B cell (primary cell): Measurements from ENCODE around the gene NIPAL4. TPM values are rescaled to one million over a fixed set of nuclear protein-coding genes. Genes with fewer than 3 reads are reported as not detected.

Experiments
- ATAC-seq: fragments of 200-7000 bp; cut with Tn5 transposase; one replicate; pipeline ENCODE4 v1.10.0; 2021; ENCODE audit warnings: low read depth, mild to moderate bottlenecking, moderate number of reproducible peaks, moderate library complexity
- CTCF ChIA-PET: fragments of 350-600 bp; sonication (Branson Sonifier 250); formaldehyde crosslinking; loops from one replicate; lab custom pipeline; 2021; ENCODE audit warnings: antibody characterized with exemption, inconsistent platforms; lab: Charles Lee
- POLR2A ChIA-PET: fragments of 350-600 bp; sonication (Branson Sonifier 250); formaldehyde crosslinking; loops from one replicate; lab custom pipeline; 2021; ENCODE audit warnings: antibody characterized with exemption; lab: Charles Lee
- DNase-seq: peaks from one replicate; pipeline ENCODE4 v3.0.0; 2013
- H2AFZ ChIP-seq: 2 replicates; pipeline ENCODE4 v1.6.1; 2012; ENCODE audit warnings: mild to moderate bottlenecking, low read depth, low read length; ENCODE audit not compliant: insufficient read depth, poor library complexity, severe bottlenecking
- H3K27ac ChIP-seq, 2 donors: 1 replicate in 1 of 2; 2 replicates in 1 of 2; pipeline ENCODE4 v1.5.1; 2012 to 2013; ENCODE audit warnings: low read length in 2 of 2, mild to moderate bottlenecking in 2 of 2, moderate library complexity in 1 of 2
- H3K27me3 ChIP-seq, 4 experiments: fragments of 200-600 bp in 1 of 4; sonication (generic) in 1 of 4; replicated peaks in 1 of 4; 1 replicate in 2 of 4; 2 replicates in 2 of 4; pipeline versions ENCODE4 v1.6.1 to v1.7.0; 2013 to 2016; ENCODE audit warnings: low read length in 3 of 4, mild to moderate bottlenecking in 2 of 4, mixed read lengths in 1 of 4, moderate library complexity in 1 of 4; ENCODE audit not compliant: insufficient read depth in 4 of 4, control insufficient read depth in 3 of 4; ENCODE audit errors: control extremely low read depth in 1 of 4
- H3K36me3 ChIP-seq, 2 experiments: replicated peaks in 1 of 2; 1 replicate in 1 of 2; 2 replicates in 1 of 2; pipeline versions ENCODE4 v1.6.1 to v1.7.1; 2013; ENCODE audit warnings: low read length in 1 of 2; ENCODE audit not compliant: insufficient read depth in 2 of 2, control insufficient read depth in 1 of 2; ENCODE audit errors: control extremely low read depth in 1 of 2, extremely low read depth in 1 of 2
- H3K4me1 ChIP-seq, 2 donors: fragments of 200-600 bp in 1 of 2; sonication (generic) in 1 of 2; 1 replicate in 1 of 2; 2 replicates in 1 of 2; pipeline versions ENCODE4 v1.5.1 to v1.6.1; 2013 to 2017; ENCODE audit warnings: low read length in 2 of 2; ENCODE audit not compliant: control insufficient read depth in 2 of 2, insufficient read depth in 2 of 2
- H3K4me2 ChIP-seq: replicated peaks from 2 replicates; pipeline ENCODE3; 2012; ENCODE audit warnings: mild to moderate bottlenecking, low read depth, low read length; ENCODE audit not compliant: poor library complexity, severe bottlenecking
- H3K4me3 ChIP-seq, 5 experiments: fragments of 200-600 bp in 1 of 5; sonication (generic) in 1 of 5; 1 replicate in 3 of 5; 2 replicates in 2 of 5; pipeline versions ENCODE4 v1.5.1 to v1.7.0; 2011 to 2016; ENCODE audit warnings: low read length in 4 of 5, mild to moderate bottlenecking in 4 of 5, low read depth in 2 of 5, control low read depth in 1 of 5, moderate library complexity in 1 of 5; ENCODE audit not compliant: insufficient read depth in 1 of 5; ENCODE audit errors: control extremely low read depth in 1 of 5, extremely low read depth in 1 of 5
- H3K79me2 ChIP-seq: fragments of 200-600 bp; sonication (generic); one replicate; pipeline ENCODE4 v1.6.0; 2016; ENCODE audit warnings: low read length; ENCODE audit not compliant: control insufficient read depth, insufficient read depth
- H3K9ac ChIP-seq: fragments of 200-600 bp; sonication (generic); 2 replicates; pipeline ENCODE4 v1.6.1; 2017; ENCODE audit warnings: mild to moderate bottlenecking, low read length, moderate library complexity
- H3K9me3 ChIP-seq, 3 donors: one replicate each; pipeline versions ENCODE4 v1.6.1 to v1.7.1; 2013; ENCODE audit warnings: low read length in 2 of 3; ENCODE audit not compliant: control insufficient read depth in 2 of 3, insufficient read depth in 1 of 3; ENCODE audit errors: control extremely low read depth in 1 of 3
- H4K20me1 ChIP-seq: 2 replicates; pipeline ENCODE4 v1.6.0; 2012; ENCODE audit warnings: mild to moderate bottlenecking, low read length; ENCODE audit not compliant: insufficient read depth, control insufficient read depth, poor library complexity, severe bottlenecking
- H3K27ac Mint-ChIP-seq: one replicate; pipeline ENCODE4 v1.8.0; 2021; ENCODE audit warnings: mixed read lengths
- H3K27me3 Mint-ChIP-seq: one replicate; pipeline ENCODE4 v1.8.0; 2021; ENCODE audit warnings: mixed read lengths
- H3K4me1 Mint-ChIP-seq: one replicate; pipeline ENCODE4 v1.8.0; 2021; ENCODE audit warnings: mixed read lengths
- H3K4me3 Mint-ChIP-seq: one replicate; pipeline ENCODE4 v1.8.0; 2021; ENCODE audit warnings: mixed read lengths
- H3K9me3 Mint-ChIP-seq: one replicate; pipeline ENCODE4 v1.8.0; 2022; ENCODE audit warnings: mixed read lengths; ENCODE audit not compliant: insufficient read depth
- CTCF ChIP-seq: fragments of 200-600 bp; IDR thresholded peaks from one replicate; pipeline ENCODE4 v1.8.0; 2022; ENCODE audit warnings: antibody characterized with exemption, mild to moderate bottlenecking
- EZH2 ChIP-seq: IDR thresholded peaks from 2 replicates; pipeline ENCODE4 v1.6.1; 2012; ENCODE audit warnings: borderline replicate concordance, low read depth, mild to moderate bottlenecking, moderate library complexity, low read length; ENCODE audit not compliant: insufficient read depth, poor library complexity, severe bottlenecking
- WGBS: methylation state at CpG from one replicate; pipeline ENCODE4 v1.1.5; 2013; ENCODE audit warnings: missing lambda C conversion rate; ENCODE audit not compliant: insufficient coverage; 5-methylcytosine and 5-hydroxymethylcytosine counted together
- intact Hi-C: fragments of 100-400 bp; cut with micrococcal nuclease; formaldehyde crosslinking; loops from one replicate; pipeline ENCODE4 v1.10.0; 2022
- polyA plus RNA-seq: library from polyadenylated mRNA; depleted of rRNA; stranded (reverse); fragments of >200 nt; gene quantifications from 2 replicates; pipeline ENCODE4 v1.2.3, GENCODE V29; 2012
- total RNA-seq, 2 donors: library from RNA; stranded (reverse); fragments of 120-200 nt in 1 of 2; gene quantifications; 1 replicate in 1 of 2; 2 replicates in 1 of 2; pipeline versions ENCODE4 v1.2.3 to v1.2.4, GENCODE V29; 2013 to 2022

The NIPAL4 gene
- total and polyA plus RNA-seq, 2 donors (not counting 1 experiment from before 2014, with no cell fraction given), result 4.6 to 6.4 TPM

GRCh38 chr5:157497875-157498611 is 38.0 kb downstream of the NIPAL4 start:
- ATAC-seq (no peak), DNase-seq (no peak)
- no peaks in the 10 kb centered on the region for H3K9me3 Mint-ChIP-seq
- peak overlapping the region; percentile 13 to 80 for H3K27ac ChIP-seq
- no peak overlapping the region for H3K9ac ChIP-seq
- H3K27ac Mint-ChIP-seq, result peak overlapping the region; percentile 80
- intact Hi-C loops, result no loop called here
- H3K4me3 Mint-ChIP-seq, result no peak overlapping the region
- H3K36me3 ChIP-seq, result peaks cover 2 to 81% of the 10 kb centered on the region in 2 experiments
- peaks cover 66 to 67% of the 10 kb centered on the region in 2 donors for H3K4me1 ChIP-seq
- peaks cover 74% of the 10 kb centered on the region for H3K4me1 Mint-ChIP-seq
- CTCF ChIA-PET, result interaction anchor here (1.1 kb wide), 1 partner anchor 19 kb away, joined by 3 read pairs; no protein-coding TSS in a partner anchor
- H2AFZ ChIP-seq, result no peak overlapping the region
- H3K4me2 ChIP-seq, result no peak overlapping the region
- TF ChIP-seq EZH2, result no peak
- TF ChIP-seq CTCF, result no peak
- H3K9me3 ChIP-seq, result no peaks in the 10 kb centered on the region
- 92% methylated on average over 5 of the region's 10 CpGs for WGBS
- POLR2A ChIA-PET, result interaction anchor here (0.8 to 7.4 kb wide), 3 partner anchors 9 to 12 kb away, joined by 3 to 41 read pairs (median 5); no protein-coding TSS in a partner anchor
- H3K27me3 Mint-ChIP-seq, result no peaks in the 10 kb centered on the region
- no peaks in the 10 kb centered on the region for H3K27me3 ChIP-seq
- peaks cover 41% of the 10 kb centered on the region for H3K79me2 ChIP-seq
- no peak overlapping the region for H3K4me3 ChIP-seq
- no peaks in the 10 kb centered on the region for H4K20me1 ChIP-seq

GRCh38 chr5:157502143-157502647 is 42.2 kb downstream of the NIPAL4 start:
- H3K4me3 Mint-ChIP-seq, result peak overlapping the region; percentile 16
- no peaks in the 10 kb centered on the region for H4K20me1 ChIP-seq
- DNase-seq (peak; percentile 87), ATAC-seq (peak; percentile 76)
- POLR2A ChIA-PET, result interaction anchor here (1.5 to 7.4 kb wide), 2 partner anchors 16 to 17 kb away, joined by 5 to 41 read pairs; no protein-coding TSS in a partner anchor
- H3K4me1 ChIP-seq, result peaks cover 84 to 91% of the 10 kb centered on the region in 2 donors
- no peak overlapping the region for H3K4me3 ChIP-seq
- no peaks in the 10 kb centered on the region for H3K27me3 Mint-ChIP-seq
- no peak overlapping the region for H2AFZ ChIP-seq
- WGBS, result 5% methylated on average over 4 of the region's 8 CpGs
- intact Hi-C loops, result loop anchor here (1.0 to 5.0 kb wide), 9 partner anchors 15 to 240 kb away; partner anchors contain the start of genes LSM11 and SOX30
- H3K27ac ChIP-seq, result peak overlapping the region; percentile 83 to 98
- no peak overlapping the region for H3K9ac ChIP-seq
- H3K27me3 ChIP-seq, result no peaks in the 10 kb centered on the region
- H3K4me2 ChIP-seq, result peak overlapping the region; percentile 43
- no peaks in the 10 kb centered on the region for H3K9me3 Mint-ChIP-seq
- peaks cover 2 to 87% of the 10 kb centered on the region in 2 experiments for H3K36me3 ChIP-seq
- H3K9me3 ChIP-seq, result peaks cover 0 to 9% (median 6%) of the 10 kb centered on the region in 3 donors
- TF ChIP-seq CTCF, result no peak
- TF ChIP-seq EZH2, result no peak
- peaks cover 35% of the 10 kb centered on the region for H3K79me2 ChIP-seq
- CTCF ChIA-PET, result interaction anchor here (0.5 to 1.7 kb wide), 6 partner anchors 17 to 241 kb away, joined by 3 to 4 read pairs (median 3); no protein-coding TSS in a partner anchor
- H3K4me1 Mint-ChIP-seq, result peaks cover 87% of the 10 kb centered on the region
- peak overlapping the region; percentile 95 for H3K27ac Mint-ChIP-seq
